ENCODE data around the gene VNN1.

- TF ChIP-seq POLR2A (IDR thresholded peaks at IDR 0.05) (no peak), POLR2AphosphoS5 (IDR thresholded peaks at IDR 0.05) (no peak), CTCF (IDR thresholded peaks at IDR 0.05) (no peak)
Measured at GRCh38 chr6:132708771-132709170, 5.1 kb downstream of the VNN1 start.

Measured in upper lobe of left lung (tissue), 4 donors.